SK-N-SH (cell line): ENCODE measurements around the gene ARHGEF39. TPM values are rescaled to one million over a fixed set of nuclear protein-coding genes. Genes with fewer than 3 reads are reported as not detected.

ENCODE experiments used
- CTCF ChIA-PET: fragments of 300-600, 350-600 bp; formaldehyde crosslinking; extraction: SDS; loops from one replicate; lab custom pipeline; 2021; lab: Yijun Ruan, JAX
- POLR2A ChIA-PET: fragments of 350-600 bp; sonication (Branson Sonifier 250); formaldehyde crosslinking; extraction: SDS; loops from one replicate; lab custom pipeline; 2020; ENCODE audit warnings: antibody characterized with exemption, inconsistent platforms; lab: Yijun Ruan, JAX
- DNase-seq: peaks from one replicate; pipeline ENCODE4 v3.0.0; 2012
- H2AFZ ChIP-seq: fragments of 200-600 bp; sonication (generic); 2 replicates; pipeline ENCODE4 v1.8.1; 2016; ENCODE audit warnings: antibody characterized with exemption, mild to moderate bottlenecking, low read depth
- H3F3A ChIP-seq: fragments of 200-600 bp; sonication (generic); replicated peaks from 2 replicates; pipeline ENCODE3; 2016; ENCODE audit warnings: antibody characterized with exemption, mild to moderate bottlenecking; ENCODE audit not compliant: insufficient read depth
- H3K27ac ChIP-seq, 2 experiments: fragments of 200-500 bp in 1 of 2; fragments of 200-600 bp in 1 of 2; sonication (Bioruptor generic) in 1 of 2; sonication (generic), shearing (Covaris generic) in 1 of 2; 2 replicates each; pipeline versions ENCODE4 v1.5.1 to v1.6.1; 2014 to 2016; ENCODE audit warnings: low read depth in 2 of 2, inconsistent platforms in 1 of 2, low read length in 1 of 2, mild to moderate bottlenecking in 1 of 2, mixed read lengths in 1 of 2
- H3K27me3 ChIP-seq: fragments of 200-600 bp; sonication (generic), shearing (Covaris generic); 2 replicates; pipeline ENCODE4 v1.6.1; 2016; ENCODE audit warnings: mixed run types; ENCODE audit not compliant: insufficient read depth
- H3K36me3 ChIP-seq, 2 experiments: fragments of 200-500 bp in 1 of 2; fragments of 200-600 bp in 1 of 2; sonication (Bioruptor generic) in 1 of 2; sonication (generic) in 1 of 2; replicated peaks in 1 of 2; 2 replicates each; pipeline versions ENCODE3 to v1.5.1; 2014 to 2016; ENCODE audit warnings: low read length in 1 of 2, mild to moderate bottlenecking in 1 of 2; ENCODE audit not compliant: insufficient read depth in 2 of 2, control insufficient read depth in 1 of 2
- H3K4me1 ChIP-seq, 2 experiments: fragments of 200-500 bp in 1 of 2; fragments of 200-600 bp in 1 of 2; sonication (Bioruptor generic) in 1 of 2; sonication (generic), shearing (Covaris generic) in 1 of 2; 2 replicates each; pipeline versions ENCODE4 v1.5.1 to v1.6.1; 2014 to 2016; ENCODE audit warnings: low read depth in 1 of 2, low read length in 1 of 2, mixed run types in 1 of 2; ENCODE audit not compliant: insufficient read depth in 2 of 2, control insufficient read depth in 1 of 2
- H3K4me2 ChIP-seq: fragments of 200-600 bp; sonication (generic), shearing (Covaris generic); 2 replicates; pipeline ENCODE4 v1.6.1; 2017; ENCODE audit warnings: mixed run types
- H3K4me3 ChIP-seq, 2 experiments: fragments of 200-500 bp in 1 of 2; fragments of 200-600 bp in 1 of 2; sonication (Bioruptor generic) in 1 of 2; sonication (generic), shearing (Covaris generic) in 1 of 2; 2 replicates each; pipeline versions ENCODE4 v1.5.1 to v1.8.1; 2014 to 2016; ENCODE audit warnings: low read depth in 2 of 2, inconsistent platforms in 1 of 2, low read length in 1 of 2, mild to moderate bottlenecking in 1 of 2, mixed read lengths in 1 of 2, moderate library complexity in 1 of 2
- H3K79me2 ChIP-seq: fragments of 200-600 bp; sonication (generic); 2 replicates; pipeline ENCODE4 v1.8.1; 2017; ENCODE audit warnings: mild to moderate bottlenecking; ENCODE audit not compliant: insufficient read depth
- H3K9ac ChIP-seq: fragments of 200-600 bp; sonication (generic); 2 replicates; pipeline ENCODE4 v1.6.1; 2017; ENCODE audit warnings: mixed run types
- H3K9me2 ChIP-seq: fragments of 200-600 bp; sonication (generic); 2 replicates; pipeline ENCODE4 v1.6.1; 2017; ENCODE audit warnings: mixed run types
- H3K9me3 ChIP-seq: fragments of 200-600 bp; sonication (generic); 2 replicates; pipeline ENCODE4 v1.6.1; 2017; ENCODE audit warnings: mixed run types, mild to moderate bottlenecking, moderate library complexity
- H4K20me1 ChIP-seq: fragments of 200-600 bp; sonication (generic); 2 replicates; pipeline ENCODE4 v1.6.1; 2017; ENCODE audit warnings: mild to moderate bottlenecking, mixed run types; ENCODE audit not compliant: insufficient read depth
- CHD2 ChIP-seq: fragments of 150-350 bp; IDR thresholded peaks from 2 replicates; pipeline ENCODE4 v1.6.1; 2018; ENCODE audit warnings: low read length; ENCODE audit not compliant: partially characterized antibody
- ELF1 ChIP-seq: IDR thresholded peaks from 2 replicates; pipeline ENCODE4 v1.4.0; 2012
- FOSL2 ChIP-seq: IDR thresholded peaks from 2 replicates; pipeline ENCODE4 v1.4.0; 2012; ENCODE audit warnings: low read depth, mild to moderate bottlenecking, moderate library complexity, borderline replicate concordance
- FOXJ3 ChIP-seq: sonication (generic); formaldehyde crosslinking; IDR thresholded peaks from 2 replicates; pipeline ENCODE4 v1.5.1; 2020; ENCODE audit warnings: mild to moderate bottlenecking, missing genetic modification reagents
- FOXM1 ChIP-seq: IDR thresholded peaks from 2 replicates; pipeline ENCODE4 v1.4.0; 2012; ENCODE audit warnings: low read depth, mild to moderate bottlenecking
- MXI1 ChIP-seq: IDR thresholded peaks from 2 replicates; pipeline ENCODE4 v1.6.1; 2012; ENCODE audit warnings: mild to moderate bottlenecking, low read depth, low read length, improper control_type of control experiment
- RFX5 ChIP-seq: IDR thresholded peaks from 2 replicates; pipeline ENCODE4 v1.6.1; 2012; ENCODE audit warnings: mild to moderate bottlenecking, improper control_type of control experiment, low read length
- SIN3A ChIP-seq: IDR thresholded peaks from 2 replicates; pipeline ENCODE4 v1.6.1; 2012; ENCODE audit warnings: low read depth, mild to moderate bottlenecking, low read length, moderate library complexity, borderline replicate concordance
- SMC3 ChIP-seq: IDR thresholded peaks from 2 replicates; pipeline ENCODE4 v1.6.1; 2012; ENCODE audit warnings: low read depth, low read length, improper control_type of control experiment
- TAF1 ChIP-seq: IDR thresholded peaks from 2 replicates; pipeline ENCODE4 v1.6.1; 2012; ENCODE audit warnings: low read depth, mild to moderate bottlenecking, low read length, moderate library complexity, borderline replicate concordance
- TCF12 ChIP-seq: IDR thresholded peaks from 2 replicates; pipeline ENCODE4 v1.4.0; 2012
- USF2 ChIP-seq: fragments of 150-350 bp; IDR thresholded peaks from 2 replicates; pipeline ENCODE4 v1.6.1; 2017; ENCODE audit warnings: antibody characterized with exemption, low read length, low read depth, borderline replicate concordance
- ZBTB33 ChIP-seq: IDR thresholded peaks from 2 replicates; pipeline ENCODE4 v1.4.0; 2012; ENCODE audit warnings: low read depth, borderline replicate concordance
- WGBS: methylation state at CpG from one replicate; pipeline ENCODE4 v1.1.6; 2017; ENCODE audit warnings: low lambda C conversion rate; 5-methylcytosine and 5-hydroxymethylcytosine counted together
- polyA plus RNA-seq, 3 experiments: library from polyadenylated mRNA; depleted of rRNA; stranded (reverse); fragments of >200 nt; gene quantifications; 2 replicates each; pipeline ENCODE4 v1.2.3, GENCODE V29; 2012

The ARHGEF39 gene
- polyA plus RNA-seq, 1 of the 3 experiments (the other 2 are of a cell fraction), result 4.9 TPM

GRCh38 chr9:35682051-35682450 is 17.1 kb upstream of the ARHGEF39 start:
- peaks cover 36% of the 10 kb centered on the region for H4K20me1 ChIP-seq
- TF ChIP-seq ELF1 (no peak), FOXJ3 (no peak)
- CTCF ChIA-PET, result interaction anchor here (2.4 kb wide), 1 partner anchor 15 kb away, joined by 20 read pairs; no protein-coding TSS in a partner anchor
- DNase-seq, result no peak
- no peak overlapping the region for H3K4me2 ChIP-seq
- H3K9me2 ChIP-seq, result no peaks in the 10 kb centered on the region
- H3K9ac ChIP-seq, result no peak overlapping the region
- WGBS, result 90% methylated on average over 6 of the region's 6 CpGs
- H3F3A ChIP-seq, result peaks cover 50% of the 10 kb centered on the region
- H3K27me3 ChIP-seq, result no peaks in the 10 kb centered on the region
- H3K36me3 ChIP-seq, result peaks cover 27 to 34% of the 10 kb centered on the region in 2 experiments
- H3K4me1 ChIP-seq, result peaks cover 0 to 9% of the 10 kb centered on the region in 2 experiments; a peak in 1 of 4 replicates
- POLR2A ChIA-PET, result no interaction called here
- H3K27ac ChIP-seq, result no peak overlapping the region
- no peaks in the 10 kb centered on the region for H3K9me3 ChIP-seq
- no peak overlapping the region for H2AFZ ChIP-seq
- H3K79me2 ChIP-seq, result peaks cover 14% of the 10 kb centered on the region; the same call in 1 of the 2 replicates
- no peak overlapping the region for H3K4me3 ChIP-seq

DNA sequence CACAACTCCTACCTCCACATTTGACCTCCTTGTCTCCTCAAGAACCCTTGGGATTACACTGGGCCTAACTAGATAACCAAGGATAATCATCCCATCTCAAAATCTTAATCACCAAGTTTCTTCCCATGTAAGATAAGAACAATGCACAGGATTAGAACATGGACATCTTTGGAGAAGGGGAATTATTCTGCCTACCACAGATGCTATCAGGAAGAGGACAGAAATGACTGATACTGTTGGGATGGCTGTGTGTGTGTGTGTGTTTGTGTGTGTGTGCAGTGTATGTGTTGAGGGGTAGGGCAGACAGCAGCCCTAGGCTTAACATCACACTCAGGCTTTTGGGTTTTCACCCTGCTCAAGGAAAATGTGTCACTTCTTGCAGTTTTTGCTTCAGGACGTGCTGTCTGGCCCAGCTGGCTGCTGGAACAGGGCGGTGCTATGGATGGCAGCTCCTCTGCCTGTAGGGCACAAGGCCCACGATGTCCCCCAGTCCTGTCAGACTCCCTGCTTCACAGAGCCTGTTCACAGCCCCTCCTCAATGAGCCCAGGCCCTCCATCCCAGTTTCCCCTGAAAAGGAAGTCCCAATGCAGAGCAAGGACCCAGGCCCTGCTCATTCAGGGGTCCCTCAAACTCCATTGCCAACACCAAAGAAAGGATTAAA is 16.5 kb upstream of the ARHGEF39 start:
- Histone ChIP-seq H3K4me1 (peaks cover 0 to 4% of the 10 kb centered on the region in 2 experiments; a peak in 1 of 4 replicates), H3F3A (peaks cover 44% of the 10 kb centered on the region), H3K4me2 (no peak overlapping the region), H3K36me3 (peaks cover 27 to 31% of the 10 kb centered on the region in 2 experiments), H3K27ac (peak overlapping the region in 1 of 2 experiments; percentile 28; a peak in 1 of 4 replicates), H3K27me3 (no peaks in the 10 kb centered on the region), H3K9ac (no peak overlapping the region), H3K9me3 (no peaks in the 10 kb centered on the region), H3K4me3 (no peak overlapping the region), H3K9me2 (no peaks in the 10 kb centered on the region), H2AFZ (no peak overlapping the region), H4K20me1 (peaks cover 30% of the 10 kb centered on the region), H3K79me2 (peaks cover 9% of the 10 kb centered on the region; the same call in 1 of the 2 replicates)
- CTCF ChIA-PET, result no interaction called here
- DNase-seq, result no peak
- TF ChIP-seq TAF1, result no peak
- no peak for TF ChIP-seq SMC3
- TF ChIP-seq SIN3A, result no peak
- TF ChIP-seq CHD2, result no peak
- no peak for TF ChIP-seq MXI1
- TF ChIP-seq FOSL2, result no peak
- TF ChIP-seq ZBTB33, result no peak
- TF ChIP-seq USF2, result no peak
- no peak for TF ChIP-seq FOXM1
- no peak for TF ChIP-seq RFX5
- TF ChIP-seq TCF12, result no peak
- TF ChIP-seq FOXJ3, result no peak
- WGBS, result 71% methylated on average over 3 of the region's 3 CpGs
- POLR2A ChIA-PET, result no interaction called here
